OCI-M2 (cell line): ENCODE measurements around the gene SPAG7.
A peak's percentile ranks its signal among the peaks of the same experiment; 100 is the strongest.

ENCODE experiments used
- DNase-seq: peaks from one replicate; lab custom pipeline; 2025; ENCODE audit not compliant: unreplicated experiment; lab: John Stamatoyannopoulos, UW

SPAG7 gene

GRCh38 chr17:4978726-4979125 lies 11.1 kb upstream of the SPAG7 start:
- DNase-seq = no peak

GRCh38 chr17:4974115-4974670 lies 6.6 kb upstream of the SPAG7 start:
- no peak for DNase-seq

- DNase-seq = no peak
Measured at GRCh38 chr17:4973256-4974114, 5.9 kb upstream of the SPAG7 start.

GRCh38 chr17:4972752-4973151 lies 5.1 kb upstream of the SPAG7 start:
- no peak for DNase-seq

GRCh38 chr17:4972322-4972721 lies 4.7 kb upstream of the SPAG7 start:
- no peak for DNase-seq

- DNase-seq = no peak
Measured at GRCh38 chr17:4971826-4972225, 4.2 kb upstream of the SPAG7 start.

GRCh38 chr17:4970273-4970672 lies 2.7 kb upstream of the SPAG7 start:
- DNase-seq = no peak

- no peak for DNase-seq
Measured at GRCh38 chr17:4969551-4970173, 2.0 kb upstream of the SPAG7 start.

GRCh38 chr17:4969047-4969550 lies 1.5 kb upstream of the SPAG7 start:
- no peak for DNase-seq

GRCh38 chr17:4968486-4969046 lies 949 bp upstream of the SPAG7 start:
- DNase-seq = no peak

GRCh38 chr17:4966844-4967538 lies 626 bp downstream of the SPAG7 start:
- DNase-seq = peak; percentile 96

GRCh38 chr17:4965311-4965986 lies 2.2 kb downstream of the SPAG7 start:
- no peak for DNase-seq

- DNase-seq = no peak
Measured at GRCh38 chr17:4960279-4960922, 7.2 kb downstream of the SPAG7 start.

- DNase-seq = no peak
Measured at GRCh38 chr17:4959261-4959965, 8.2 kb downstream of the SPAG7 start.

GRCh38 chr17:4958102-4958501 lies 9.5 kb downstream of the SPAG7 start:
- no peak for DNase-seq

- no peak for DNase-seq
Measured at GRCh38 chr17:4956493-4957061, 11.0 kb downstream of the SPAG7 start.

- no peak for DNase-seq
Measured at GRCh38 chr17:4955091-4955490, 12.5 kb downstream of the SPAG7 start.

- no peak for DNase-seq
Measured at GRCh38 chr17:4953451-4953961, 14.1 kb downstream of the SPAG7 start.

GRCh38 chr17:4951486-4951885 lies 16.1 kb downstream of the SPAG7 start:
- no peak for DNase-seq
